SK-N-DZ (cell line): ENCODE data around the gene UST.
"Not testable (repeated sequence)": the region's sequence is repeated elsewhere in the genome, so short reads cannot be mapped to it uniquely, and the experiment has no call there.

Source experiments
- DNase-seq: peaks from one replicate; pipeline ENCODE4 v3.0.0-alpha.2; 2015; ENCODE audit warnings: low spot score

UST gene

DNA sequence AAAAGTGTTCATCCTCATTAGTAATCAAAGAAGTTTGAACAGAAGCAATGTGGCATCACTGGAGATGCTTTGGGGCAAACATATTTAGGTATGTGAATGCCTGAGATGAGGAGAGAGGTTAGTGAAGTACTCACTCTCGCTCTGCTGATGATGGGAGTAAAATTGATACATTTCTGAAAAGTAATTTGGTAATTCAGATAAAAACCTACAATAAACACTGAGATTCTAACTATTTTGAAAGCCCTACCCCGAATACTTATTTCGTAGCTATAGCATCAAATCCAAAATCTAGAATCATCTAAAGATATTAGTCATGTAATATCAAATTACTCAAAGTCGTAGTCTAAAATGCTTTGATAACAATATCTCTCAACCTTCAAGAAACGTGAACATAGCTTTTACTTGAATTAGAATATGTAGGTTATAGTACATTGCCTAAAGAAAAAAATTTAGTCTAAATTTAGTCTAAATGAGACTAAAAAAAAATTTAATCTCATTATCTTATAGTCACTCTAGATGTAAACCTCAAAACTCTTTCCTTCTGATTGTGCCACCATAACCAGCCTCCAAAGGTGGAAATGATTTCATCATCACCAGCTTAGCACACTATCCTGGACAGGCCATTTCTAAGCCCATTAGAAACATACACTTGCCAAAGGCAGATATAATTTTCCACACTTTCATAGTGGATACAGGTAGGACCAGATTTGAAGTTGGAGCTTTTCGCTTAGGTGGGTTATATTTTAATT lies 338.2 kb downstream of the UST start:
- DNase-seq, result no peak

DNA sequence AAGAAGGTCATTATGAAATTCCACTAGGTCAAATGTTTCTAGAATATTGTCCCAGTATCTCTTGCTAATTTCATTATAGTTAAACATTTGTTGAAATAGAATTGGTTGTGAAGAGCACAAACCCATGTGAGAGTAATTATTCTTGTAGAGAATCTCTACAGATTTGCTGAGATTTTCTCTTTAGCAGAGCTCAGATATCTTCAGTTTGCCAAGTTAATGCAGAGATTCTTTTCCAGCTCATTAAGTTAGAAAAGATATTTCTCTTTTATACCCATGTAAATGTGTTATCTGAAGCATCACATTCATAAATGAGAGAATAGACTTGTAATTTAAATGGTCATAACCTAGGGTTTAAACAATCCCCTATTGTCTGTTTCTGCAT lies 338.7 kb downstream of the UST start:
- no peak for DNase-seq

DNA sequence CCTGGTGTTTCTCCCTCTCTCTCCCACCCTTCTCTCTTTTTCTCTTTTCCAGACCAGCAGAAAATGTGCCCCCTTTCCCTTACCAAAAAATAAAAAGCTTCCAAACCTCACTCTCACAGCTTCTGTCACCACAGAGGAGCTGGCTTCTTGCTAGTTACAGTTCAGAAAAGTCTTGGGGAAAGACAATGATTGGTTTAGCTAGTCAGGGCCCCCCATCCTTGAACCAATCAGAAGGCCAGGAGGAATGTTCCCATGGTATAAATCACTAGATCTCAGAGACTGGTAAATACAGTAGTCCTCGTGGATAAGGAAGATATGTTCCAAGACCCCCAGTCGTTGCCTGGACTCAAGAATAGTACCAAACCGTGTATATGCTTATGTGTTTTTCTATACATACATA lies 339.5 kb downstream of the UST start:
- DNase-seq, result no peak

DNA sequence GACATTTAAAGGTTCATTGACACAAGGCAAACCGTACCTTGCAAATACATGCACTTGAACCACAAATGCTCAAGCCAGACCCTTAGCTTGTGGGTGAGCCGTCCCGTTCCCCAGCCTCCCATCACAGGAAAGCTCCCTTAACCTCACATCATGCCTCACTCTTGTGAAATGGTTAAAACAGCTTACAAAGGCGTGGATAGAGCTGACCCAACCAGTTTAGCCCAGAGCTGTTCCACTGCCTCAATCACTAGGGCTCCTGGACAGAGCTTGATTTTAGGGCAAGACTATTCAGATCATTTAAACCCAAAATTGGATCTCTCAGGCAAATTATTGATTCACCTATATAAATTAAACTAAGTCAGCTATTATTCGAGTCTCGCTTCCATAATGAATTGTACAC lies 341.1 kb downstream of the UST start:
- no peak for DNase-seq

DNA sequence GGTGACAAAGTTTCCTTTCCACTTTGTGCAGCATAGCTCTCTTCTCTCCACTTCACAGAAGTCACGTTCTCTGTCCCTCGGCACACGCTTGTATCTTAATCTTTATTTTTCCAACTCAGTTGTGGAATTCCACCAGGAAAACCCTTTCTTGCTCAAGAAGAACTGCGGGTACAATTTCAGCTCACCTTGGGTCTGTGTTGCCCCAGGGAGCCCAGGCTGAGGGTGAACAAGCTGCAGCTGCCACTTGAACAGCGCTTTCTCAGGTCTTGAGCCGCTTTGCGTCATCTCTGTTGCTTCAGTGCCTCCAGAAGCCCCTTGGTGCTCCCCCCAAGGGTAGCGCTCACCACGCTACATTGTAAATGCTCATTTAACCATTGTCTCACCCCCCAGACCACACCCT lies 341.5 kb downstream of the UST start:
- DNase-seq, result no peak

DNA sequence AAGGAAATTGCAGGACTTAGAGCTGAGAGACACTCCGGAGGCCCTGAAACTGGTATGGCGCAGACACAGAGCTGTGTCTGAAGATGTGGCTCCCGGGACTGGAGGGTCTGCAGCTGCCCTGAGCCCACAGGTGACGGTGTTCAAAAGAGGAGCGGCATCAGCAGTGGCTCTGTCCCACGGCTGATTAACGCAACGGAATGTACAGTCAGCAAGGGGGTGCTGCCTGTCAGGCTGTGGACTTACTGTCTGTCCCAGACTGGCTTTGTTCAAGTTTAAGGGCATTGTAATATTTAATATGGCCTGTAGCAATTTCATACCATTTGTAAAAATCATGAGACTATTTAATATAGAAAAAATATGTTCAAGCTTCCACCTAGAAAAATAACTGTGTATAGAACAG lies 342.7 kb downstream of the UST start:
- DNase-seq, result no peak

DNA sequence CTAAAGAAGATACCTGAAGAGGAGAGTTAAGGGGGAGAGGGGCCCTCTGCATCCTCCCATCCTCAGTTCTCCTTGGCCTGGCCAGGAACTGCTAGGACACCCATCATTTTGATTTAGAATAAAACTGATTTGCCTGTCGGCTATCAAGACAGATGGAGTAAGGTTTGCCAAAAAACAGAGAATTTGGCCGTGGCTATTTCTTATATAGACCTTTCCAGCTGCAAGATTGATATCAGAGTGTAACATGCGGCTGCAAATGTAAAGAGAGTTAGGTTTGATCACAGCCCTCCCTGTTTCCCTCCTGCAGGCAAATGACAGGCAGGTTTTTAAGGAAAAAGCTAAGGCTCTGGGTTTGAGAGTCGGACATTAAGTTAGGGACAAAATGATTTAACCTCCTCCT lies 344.1 kb downstream of the UST start:
- DNase-seq, result no peak

DNA sequence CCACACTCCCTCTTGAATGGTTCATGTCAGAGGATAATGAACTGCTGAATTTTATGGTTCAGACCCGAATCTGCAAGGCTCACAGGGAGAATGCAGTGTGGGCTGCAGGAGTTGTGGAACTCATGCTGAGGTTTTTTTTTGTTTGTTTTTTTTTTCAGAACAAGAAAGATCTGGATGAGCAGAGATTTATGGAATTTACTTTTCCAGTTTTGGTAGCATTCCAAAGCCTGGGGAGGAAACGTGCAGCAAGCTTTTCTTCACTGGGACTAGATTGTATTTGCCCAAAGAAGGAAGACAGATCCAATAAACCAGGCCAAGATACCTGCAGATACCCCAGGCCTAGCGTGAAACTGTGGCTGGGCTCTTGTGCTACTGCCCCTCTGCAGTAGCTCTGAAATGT lies 346.8 kb downstream of the UST start:
- no peak for DNase-seq

DNA sequence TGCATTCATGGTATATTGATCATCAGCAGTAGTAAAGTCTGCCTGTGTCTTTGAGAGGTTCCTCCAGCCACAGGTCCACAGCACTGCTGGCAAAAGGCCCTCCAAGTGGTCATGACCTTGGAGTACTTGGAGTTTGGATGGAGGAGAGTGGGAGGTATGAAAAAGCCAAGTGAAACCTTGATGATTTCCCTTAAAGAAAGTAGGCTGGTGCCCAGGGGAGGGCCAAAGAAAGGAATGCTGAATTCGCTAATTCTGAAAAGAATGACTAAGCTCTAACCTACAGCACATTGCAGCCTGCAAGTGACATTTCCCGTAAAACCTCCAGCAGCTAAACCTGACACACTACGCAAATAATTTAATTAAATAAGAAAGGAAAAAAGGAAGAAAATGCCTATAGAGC lies 347.3 kb downstream of the UST start:
- no peak for DNase-seq

DNA sequence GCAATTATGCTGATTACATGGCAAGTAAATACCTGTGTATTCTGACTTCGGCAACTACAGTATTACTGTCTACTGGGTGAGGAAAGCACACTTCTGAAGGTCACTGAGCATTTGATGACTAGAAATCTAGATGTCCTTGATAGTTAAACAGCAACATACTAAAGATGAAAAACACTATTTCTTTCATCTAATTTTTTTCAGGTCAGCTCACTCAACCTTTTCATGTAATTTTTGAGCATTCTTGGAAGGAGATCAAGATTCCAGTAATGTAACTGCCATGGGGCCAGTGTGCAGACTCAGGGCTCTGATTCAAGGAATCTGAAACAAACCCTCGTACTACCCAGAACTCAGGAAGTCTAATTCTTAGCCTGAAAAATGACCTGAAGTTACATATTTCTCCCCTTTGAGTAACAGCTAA lies 348.1 kb downstream of the UST start:
- no peak for DNase-seq

DNA sequence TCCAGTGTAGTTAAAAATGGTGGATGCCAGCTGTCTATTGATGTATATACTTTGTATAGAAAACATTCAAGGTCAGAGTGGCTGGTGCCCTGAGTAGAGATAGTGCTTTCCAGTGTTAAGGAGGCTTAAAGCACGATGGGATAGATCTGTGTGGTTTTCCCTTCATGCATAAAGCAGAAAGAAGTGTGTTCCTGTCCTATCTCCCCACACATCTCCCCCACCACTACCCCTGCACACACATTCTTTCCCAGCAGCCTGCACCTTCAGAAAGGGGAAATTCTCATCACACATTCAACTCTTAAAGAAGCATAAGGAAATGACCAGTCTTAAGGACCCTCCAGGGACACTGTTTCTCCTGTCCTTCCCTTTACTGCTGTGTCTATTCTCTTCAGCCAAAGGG lies 349.0 kb downstream of the UST start:
- no peak for DNase-seq

DNA sequence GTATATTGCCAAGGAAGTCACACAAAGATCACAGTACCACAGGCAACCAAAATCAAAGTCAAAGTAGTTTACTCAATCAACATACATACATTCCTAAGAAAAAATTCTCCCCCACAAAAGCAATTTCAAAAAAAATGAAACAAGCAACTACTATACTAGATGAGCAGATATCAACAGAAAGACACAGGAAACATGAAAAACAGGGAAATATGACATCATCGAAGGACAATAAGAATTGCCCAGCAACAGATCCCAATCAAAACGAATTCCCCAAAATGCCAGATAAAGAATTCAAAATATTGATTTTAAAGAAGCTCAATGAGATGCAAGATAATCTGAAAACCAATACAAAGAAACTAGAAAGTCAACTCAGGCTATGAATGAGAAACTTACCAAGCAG lies 351.0 kb downstream of the UST start:
- no peak for DNase-seq

DNA sequence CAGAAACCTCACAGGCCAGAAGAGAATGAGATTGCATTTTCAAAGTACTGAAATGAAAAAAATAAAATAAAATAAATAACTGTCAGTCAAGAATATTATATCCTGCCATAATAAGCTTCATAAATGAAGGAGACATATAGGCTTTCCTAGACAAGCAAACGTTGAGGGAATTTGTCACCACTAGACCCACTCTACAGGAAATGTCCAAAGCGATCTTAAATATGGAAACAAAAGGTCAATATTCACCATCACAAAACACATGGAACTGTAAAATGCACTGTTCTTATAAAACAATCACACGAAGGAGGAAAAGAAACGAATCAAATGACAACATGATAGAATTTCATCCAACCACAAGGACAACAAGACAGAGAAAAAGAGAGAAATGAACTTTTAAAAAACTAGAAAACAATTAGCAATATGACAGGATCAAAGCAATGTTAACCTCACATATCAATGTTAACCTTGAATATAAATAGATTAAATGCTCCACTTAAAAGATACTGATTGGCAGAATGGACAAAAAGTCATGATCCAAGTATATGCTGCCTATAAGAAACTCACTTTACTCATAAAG lies 352.0 kb downstream of the UST start:
- no peak for DNase-seq

DNA sequence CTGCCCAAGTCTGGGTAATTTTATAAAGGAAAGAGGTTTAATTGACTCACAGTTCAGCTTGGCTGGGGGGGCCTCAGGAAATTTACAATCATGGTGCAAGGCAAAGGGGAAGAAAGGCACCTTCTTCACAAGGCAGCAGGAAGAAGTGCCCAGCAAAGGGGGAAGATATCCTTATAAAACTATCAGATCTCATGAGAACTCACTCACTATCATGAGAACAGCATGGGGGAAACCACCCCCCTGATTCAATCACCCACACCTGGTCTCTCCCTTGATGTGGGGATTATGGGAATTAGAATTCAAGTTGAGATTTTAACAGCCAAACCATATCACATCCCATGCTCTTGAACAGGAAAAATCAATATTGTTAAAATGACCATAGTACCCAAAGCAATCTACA lies 355.5 kb downstream of the UST start:
- DNase-seq, result no peak

DNA sequence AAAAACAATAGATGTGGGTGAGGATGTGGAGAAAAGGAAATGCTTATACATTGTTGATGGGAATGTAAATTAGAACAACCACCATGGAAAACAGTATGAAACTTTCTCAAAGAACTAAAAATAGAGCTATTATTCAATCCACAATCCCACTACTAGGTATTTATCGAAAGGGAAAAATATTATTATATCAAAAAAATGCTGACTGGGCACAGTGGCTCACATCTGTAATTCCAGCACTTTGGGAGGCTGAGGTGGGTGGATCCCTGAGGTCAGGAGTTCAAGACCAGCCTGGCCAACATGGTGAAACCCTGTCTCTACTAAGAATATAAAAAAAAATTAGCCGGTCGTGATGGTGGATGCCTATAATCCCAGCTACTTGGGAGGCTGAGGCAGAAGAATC lies 357.1 kb downstream of the UST start:
- DNase-seq, result not testable (repeated sequence)

DNA sequence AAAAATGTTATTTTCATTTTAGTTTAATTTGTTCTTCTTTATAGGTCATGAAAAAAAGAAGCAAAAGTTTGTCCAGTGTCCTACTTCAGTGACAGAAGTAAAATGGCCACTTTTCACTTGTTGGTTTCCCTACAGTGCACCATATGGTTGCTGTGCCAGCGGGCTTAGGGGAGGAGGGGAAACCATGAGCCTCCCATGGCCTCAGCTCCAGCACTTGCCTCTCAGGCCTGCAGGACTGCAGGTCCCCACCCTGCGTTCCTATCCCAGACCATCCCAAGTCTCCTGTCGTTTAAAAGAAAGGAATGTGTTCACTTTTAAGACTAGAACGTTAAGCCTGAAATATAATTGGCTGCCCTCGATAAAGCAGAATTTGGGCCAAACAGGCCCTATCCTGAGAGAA lies 360.7 kb downstream of the UST start:
- DNase-seq, result no peak

DNA sequence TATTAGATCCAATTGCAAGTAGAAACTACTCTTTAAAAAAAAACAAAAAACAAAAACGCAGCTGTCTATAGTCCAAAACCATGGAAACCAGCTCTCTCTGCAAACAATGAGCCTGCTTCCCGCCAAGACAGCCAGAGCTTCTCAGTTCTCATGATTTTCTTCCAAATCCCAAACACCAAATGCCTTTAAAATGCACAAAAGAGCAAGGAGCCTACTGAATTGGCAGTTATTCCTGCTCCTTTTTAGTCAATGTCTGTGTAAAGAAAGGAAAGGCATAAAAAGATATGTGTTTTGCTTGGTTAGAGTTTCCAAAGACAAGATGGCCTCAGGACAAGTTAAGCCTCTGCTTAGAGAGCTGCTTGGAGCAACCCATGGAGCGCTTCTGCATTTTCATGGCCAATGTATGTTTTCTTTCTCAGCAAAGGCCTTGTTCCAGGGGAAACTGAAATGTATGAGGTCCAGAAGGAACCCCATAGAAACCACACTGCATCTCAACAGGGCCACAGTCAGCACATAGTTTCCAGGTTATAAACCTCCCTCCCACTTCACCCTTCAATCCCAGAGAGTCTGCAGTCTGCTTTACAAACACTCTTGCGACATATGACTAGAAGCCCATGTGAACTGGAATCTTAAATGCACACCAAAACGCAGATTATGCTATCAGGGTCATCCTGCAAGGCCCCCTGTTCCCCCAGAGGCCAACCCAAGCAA lies 361.4 kb downstream of the UST start:
- DNase-seq, result no peak

DNA sequence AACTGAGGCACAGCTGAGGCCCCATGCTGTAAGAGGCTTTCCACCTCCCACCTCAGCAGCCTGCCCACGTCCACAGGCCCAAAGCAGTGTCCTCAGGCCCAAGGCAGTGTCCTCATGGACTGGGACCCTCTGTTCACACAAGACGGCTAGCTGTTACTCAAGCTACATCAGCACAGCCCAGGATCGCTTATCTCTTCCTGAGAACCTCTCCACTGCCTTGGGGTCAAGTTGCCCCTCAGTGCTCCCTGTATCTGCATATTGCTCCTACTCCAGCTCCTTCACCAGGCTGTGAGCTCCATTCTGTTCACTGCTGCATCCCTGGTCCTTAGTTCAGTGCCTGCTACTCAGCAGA lies 361.9 kb downstream of the UST start:
- DNase-seq, result no peak

DNA sequence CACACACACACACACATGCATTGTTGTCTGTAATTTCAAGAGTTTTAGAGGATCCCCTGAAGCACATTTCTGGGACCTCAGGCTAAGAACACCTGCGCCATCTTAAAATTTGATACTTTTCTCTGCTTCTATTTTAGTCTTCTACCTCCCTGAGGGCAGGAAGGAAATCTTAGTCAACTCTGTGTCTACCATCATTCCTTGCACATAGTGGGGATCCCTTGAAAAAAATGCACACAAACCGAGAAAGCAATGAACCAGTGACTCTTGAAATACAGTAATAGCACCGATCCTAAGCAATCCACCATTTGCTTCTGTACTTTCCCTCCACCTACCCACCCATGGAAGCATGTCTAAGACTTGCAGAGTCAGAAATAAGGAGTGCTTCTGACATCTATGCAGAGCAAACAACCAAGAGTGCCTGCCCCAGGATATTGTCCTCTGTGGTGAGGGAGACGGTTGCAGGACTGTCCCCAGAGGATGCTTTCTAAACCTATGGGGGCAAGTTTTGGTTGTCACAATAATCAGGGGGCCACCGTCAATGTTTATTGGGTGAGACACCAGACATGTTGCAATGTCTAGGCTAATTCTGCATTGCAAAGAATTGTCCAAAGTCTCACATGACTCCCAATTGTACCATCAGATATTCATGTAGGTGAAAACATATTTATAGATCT lies 362.7 kb downstream of the UST start:
- DNase-seq, result no peak

DNA sequence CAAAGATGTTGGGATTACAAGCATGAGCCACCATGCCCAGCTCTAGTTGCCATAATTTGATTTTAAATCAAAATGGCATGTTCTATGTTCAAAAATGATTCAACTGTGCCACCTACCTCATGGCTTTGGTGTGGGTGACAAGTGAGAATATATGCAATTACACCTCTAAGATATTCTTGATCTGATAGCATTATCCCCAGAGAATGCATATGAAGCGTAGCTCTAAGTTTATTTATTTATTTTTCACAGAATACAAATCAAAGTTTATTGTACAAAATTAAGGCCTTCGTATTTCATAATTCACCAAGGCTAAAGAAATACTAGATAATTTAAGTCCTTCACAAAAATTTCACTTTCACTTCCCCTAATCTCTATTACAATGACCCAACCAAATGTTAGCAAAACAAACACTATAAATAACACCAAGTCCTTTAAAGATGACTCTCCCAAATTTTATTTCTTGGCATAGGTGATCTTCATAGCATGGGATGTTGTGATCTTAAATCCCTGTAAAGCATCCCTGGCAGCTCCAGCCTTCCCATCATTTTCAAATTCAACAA lies 364.8 kb downstream of the UST start:
- no peak for DNase-seq

DNA sequence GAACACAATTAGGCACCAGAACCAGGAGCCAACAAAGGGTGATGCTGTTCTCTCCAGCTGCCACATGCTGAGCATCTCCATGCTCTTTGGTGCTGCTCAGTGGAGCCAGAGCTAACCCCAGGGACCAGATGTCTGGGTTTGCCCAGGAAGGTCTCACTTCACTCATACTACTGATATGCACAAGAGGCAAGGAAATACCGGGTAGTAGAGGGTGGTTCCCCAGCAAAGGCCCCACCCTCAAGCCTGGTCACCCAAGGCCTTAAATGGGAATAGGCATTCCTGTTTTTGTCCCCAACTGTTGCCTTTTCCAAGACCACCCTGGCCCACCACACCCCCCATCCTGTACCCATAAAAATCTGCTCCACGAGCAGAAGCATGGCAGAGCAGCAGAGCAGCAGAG lies 366.1 kb downstream of the UST start:
- no peak for DNase-seq

DNA sequence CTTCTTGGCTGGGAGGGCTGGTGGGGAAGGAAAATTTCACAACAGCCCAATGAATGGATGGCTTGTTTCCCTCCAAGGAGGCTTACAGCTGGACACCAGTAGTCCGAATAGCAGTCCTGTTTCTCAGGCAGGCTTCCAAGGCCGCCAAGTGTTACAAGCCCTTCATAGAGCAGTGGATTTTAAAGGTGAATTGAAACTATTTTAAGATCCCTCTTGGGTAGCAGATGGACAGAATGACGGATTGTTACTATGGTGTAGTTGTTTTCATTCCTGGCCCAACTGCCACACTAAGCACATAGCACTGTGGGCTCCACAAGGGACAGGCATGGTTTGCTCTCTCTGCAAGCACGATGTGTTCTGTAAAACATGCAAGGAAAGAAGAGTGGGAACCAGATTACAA lies 367.3 kb downstream of the UST start:
- DNase-seq, result no peak
